Endodermal cell (in vitro differentiated cells): ENCODE results near the gene PNRC2. TPM values are rescaled to one million over a fixed set of nuclear protein-coding genes. Genes with fewer than 3 reads are reported as not detected.

Source experiments
- DNase-seq: peaks from one replicate; pipeline ENCODE4 v3.0.0-alpha.2; 2017
- H3K27ac ChIP-seq: 2 replicates; pipeline ENCODE4 v1.5.1; 2013; ENCODE audit warnings: mild to moderate bottlenecking, low read depth, low read length, moderate library complexity
- H3K27me3 ChIP-seq: 2 replicates; pipeline ENCODE4 v1.6.1; 2013; ENCODE audit warnings: mild to moderate bottlenecking, low read length, moderate library complexity; ENCODE audit not compliant: insufficient read depth, control insufficient read depth, poor library complexity, severe bottlenecking
- H3K36me3 ChIP-seq: 2 replicates; pipeline ENCODE4 v1.7.0; 2013; ENCODE audit warnings: mild to moderate bottlenecking, low read length, moderate library complexity; ENCODE audit not compliant: control insufficient read depth, insufficient read depth
- H3K4me1 ChIP-seq: one replicate; pipeline ENCODE4 v1.7.0; 2013; ENCODE audit warnings: low read length; ENCODE audit not compliant: control insufficient read depth, insufficient read depth
- H3K4me3 ChIP-seq: 2 replicates; pipeline ENCODE4 v1.5.1; 2013; ENCODE audit warnings: mild to moderate bottlenecking, low read length, moderate library complexity
- H3K9ac ChIP-seq: 2 replicates; pipeline ENCODE4 v1.6.1; 2013; ENCODE audit warnings: mild to moderate bottlenecking, low read length, moderate library complexity; ENCODE audit not compliant: poor library complexity, severe bottlenecking; ENCODE audit errors: extremely low read depth
- H3K9me3 ChIP-seq: 2 replicates; pipeline ENCODE4 v1.6.1; 2013; ENCODE audit warnings: mild to moderate bottlenecking, low read length, moderate library complexity; ENCODE audit not compliant: control insufficient read depth
- H3K27ac Mint-ChIP-seq: 2 replicates; pipeline ENCODE4 v1.8.0; 2020; ENCODE audit warnings: mixed read lengths
- H3K27me3 Mint-ChIP-seq: 2 replicates; pipeline ENCODE4 v1.8.0; 2021; ENCODE audit warnings: mild to moderate bottlenecking, mixed read lengths; ENCODE audit not compliant: insufficient read depth
- H3K36me3 Mint-ChIP-seq: 2 replicates; pipeline ENCODE4 v1.8.0; 2020; ENCODE audit warnings: low read depth, mixed read lengths
- H3K4me1 Mint-ChIP-seq: 2 replicates; pipeline ENCODE4 v1.8.0; 2020; ENCODE audit warnings: mixed read lengths
- H3K4me3 Mint-ChIP-seq: 2 replicates; pipeline ENCODE4 v1.8.0; 2020; ENCODE audit warnings: mild to moderate bottlenecking, moderate library complexity, mixed read lengths
- H3K9me3 Mint-ChIP-seq: 2 replicates; pipeline ENCODE4 v1.8.0; 2020; ENCODE audit warnings: mild to moderate bottlenecking, mixed read lengths
- WGBS, 2 experiments: methylation state at CpG; one replicate each; pipeline versions ENCODE4 v1.1.5 to v1.1.7; 2013; ENCODE audit warnings: missing lambda C conversion rate in 2 of 2, mixed read lengths in 1 of 2; ENCODE audit not compliant: insufficient coverage in 1 of 2, insufficient read length in 1 of 2; 5-methylcytosine and 5-hydroxymethylcytosine counted together
- total RNA-seq, 2 donors: library from RNA; stranded (reverse); fragmentation: NEBNext Ultra II Directional in 1 of 2; extraction: Animal tissue kit (Norgen Biotek cat#: 25700) in 1 of 2; gene quantifications; 2 replicates in 1 of 2; 3 replicates in 1 of 2; pipeline ENCODE4 v1.2.1, GENCODE V29; 2021
- TF ChIP-seq, protein P1 (sequence below): fragments of 200-600 bp; sonication (generic); conservative IDR thresholded peaks from 2 replicates; pipeline ENCODE4 v1.5.0; 2021; ENCODE audit warnings: antibody characterized with exemption, mild to moderate bottlenecking

The PNRC2 gene
- total RNA-seq, 2 donors from 2014 or later, result 107 to 108 TPM

GRCh38 chr1:23979387-23979880, 19.8 kb downstream of the PNRC2 start:
- Histone ChIP-seq H3K27me3 (no peaks in the 10 kb centered on the region), H3K9me3 (no peaks in the 10 kb centered on the region), H3K36me3 (peaks cover 43% of the 10 kb centered on the region), H3K4me1 (no peaks in the 10 kb centered on the region), H3K27ac (peak overlapping the region; percentile 99), H3K4me3 (peak overlapping the region; percentile 87), H3K9ac (peak overlapping the region; percentile 98)
- Mint-ChIP-seq H3K4me1 (peaks cover 32% of the 10 kb centered on the region), H3K27ac (peak overlapping the region; percentile 93), H3K4me3 (peak overlapping the region; percentile 86), H3K36me3 (peaks cover 18% of the 10 kb centered on the region), H3K9me3 (no peaks in the 10 kb centered on the region), H3K27me3 (no peaks in the 10 kb centered on the region)
- TF ChIP-seq, protein P1, sequence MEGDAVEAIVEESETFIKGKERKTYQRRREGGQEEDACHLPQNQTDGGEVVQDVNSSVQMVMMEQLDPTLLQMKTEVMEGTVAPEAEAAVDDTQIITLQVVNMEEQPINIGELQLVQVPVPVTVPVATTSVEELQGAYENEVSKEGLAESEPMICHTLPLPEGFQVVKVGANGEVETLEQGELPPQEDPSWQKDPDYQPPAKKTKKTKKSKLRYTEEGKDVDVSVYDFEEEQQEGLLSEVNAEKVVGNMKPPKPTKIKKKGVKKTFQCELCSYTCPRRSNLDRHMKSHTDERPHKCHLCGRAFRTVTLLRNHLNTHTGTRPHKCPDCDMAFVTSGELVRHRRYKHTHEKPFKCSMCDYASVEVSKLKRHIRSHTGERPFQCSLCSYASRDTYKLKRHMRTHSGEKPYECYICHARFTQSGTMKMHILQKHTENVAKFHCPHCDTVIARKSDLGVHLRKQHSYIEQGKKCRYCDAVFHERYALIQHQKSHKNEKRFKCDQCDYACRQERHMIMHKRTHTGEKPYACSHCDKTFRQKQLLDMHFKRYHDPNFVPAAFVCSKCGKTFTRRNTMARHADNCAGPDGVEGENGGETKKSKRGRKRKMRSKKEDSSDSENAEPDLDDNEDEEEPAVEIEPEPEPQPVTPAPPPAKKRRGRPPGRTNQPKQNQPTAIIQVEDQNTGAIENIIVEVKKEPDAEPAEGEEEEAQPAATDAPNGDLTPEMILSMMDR, result no peak
- no peak for DNase-seq
- 0% methylated on average over 8 to 13 of the region's 13 CpGs for WGBS, 2 experiments

- H3K36me3 ChIP-seq, result peaks cover 37% of the 10 kb centered on the region
- Mint-ChIP-seq H3K36me3 (peaks cover 12% of the 10 kb centered on the region), H3K27me3 (no peaks in the 10 kb centered on the region), H3K27ac (peak within 1 kb of the TSS; percentile 97), H3K4me3 (peak within 1 kb of the TSS; percentile 86), H3K4me1 (peaks cover 32% of the 10 kb centered on the region), H3K9me3 (no peaks in the 10 kb centered on the region)
- peak within 1 kb of the TSS; percentile 87 for H3K4me3 ChIP-seq
- H3K27ac ChIP-seq, result peak within 1 kb of the TSS; percentile 99
- TF ChIP-seq, protein P1, result peak; percentile 35
- no peaks in the 10 kb centered on the region for H3K4me1 ChIP-seq
- WGBS, 2 experiments, result 1 to 3% methylated on average over 27 to 84 of the region's 84 CpGs
- peak; percentile 99 for DNase-seq
- no peaks in the 10 kb centered on the region for H3K9me3 ChIP-seq
- no peaks in the 10 kb centered on the region for H3K27me3 ChIP-seq
- H3K9ac ChIP-seq, result peak within 1 kb of the TSS; percentile 98
Observed at GRCh38 chr1:23979881-23980727, 20.5 kb downstream of the PNRC2 start, which contains the start of gene SRSF10. SRSF10 (minus strand) TSS chr1:23980327; CDS start chr1:23980255, 72 bp downstream.

- Histone ChIP-seq H3K4me1 (no peaks in the 10 kb centered on the region), H3K9me3 (no peaks in the 10 kb centered on the region), H3K27me3 (no peaks in the 10 kb centered on the region), H3K27ac (peak overlapping the region; percentile 92), H3K9ac (peak overlapping the region; percentile 98), H3K4me3 (peak overlapping the region; percentile 87), H3K36me3 (peaks cover 31% of the 10 kb centered on the region)
- peaks cover 12% of the 10 kb centered on the region for H3K36me3 Mint-ChIP-seq
- DNase-seq, result peak; percentile 73
- peak overlapping the region; percentile 86 for H3K4me3 Mint-ChIP-seq
- 70 to 100% methylated on average over 2 to 6 of the region's 6 CpGs for WGBS, 2 experiments
- H3K9me3 Mint-ChIP-seq, result no peaks in the 10 kb centered on the region
- H3K27me3 Mint-ChIP-seq, result no peaks in the 10 kb centered on the region
- peaks cover 32% of the 10 kb centered on the region for H3K4me1 Mint-ChIP-seq
- H3K27ac Mint-ChIP-seq, result peak overlapping the region; percentile 97
- TF ChIP-seq, protein P1, result no peak
Observed at GRCh38 chr1:23980728-23981070, 21.1 kb downstream of the PNRC2 start.
